ENCODE data around the gene AKNA. TPM values are rescaled to one million over a fixed set of nuclear protein-coding genes. Genes with fewer than 3 reads are reported as not detected.
A peak's percentile ranks its signal among the peaks of the same experiment; 100 is the strongest.

The AKNA gene
- total and polyA plus RNA-seq, 2 of the 8 experiments (the other 6 are each of a cell fraction or from before 2014, with no cell fraction given) = 21.0 to 27.4 TPM

- CTCF ChIA-PET (ENCODE audit: partially characterized antibody) = interaction anchor here (0.7 to 4.5 kb wide), 3 partner anchors 8 to 213 kb away, joined by 3 to 21 read pairs (median 4); no protein-coding TSS in a partner anchor
- Histone ChIP-seq H3K79me2 (ENCODE audit: control insufficient read depth in 1 of 2, insufficient read depth in 2 of 2, low read length in 2 of 2) (no peaks in the 10 kb centered on the region), H3K4me1 (replicated peaks in 1 of 4; ENCODE audit: control insufficient read depth in 3 of 4, insufficient read depth in 4 of 4, low read length in 3 of 4) (peaks cover 4 to 11% (median 8%) of the 10 kb centered on the region in 4 experiments; a peak in 6 of 7 replicates), H4K20me1 (replicated peaks in 1 of 2; ENCODE audit: control insufficient read depth in 1 of 2, insufficient read depth in 2 of 2, low read length in 2 of 2) (no peaks in the 10 kb centered on the region), H2BK12ac (ENCODE audit: low read depth, low read length) (no peak overlapping the region), H2AFZ (ENCODE audit: low read length) (no peak overlapping the region), H3K36me3 (ENCODE audit: control insufficient read depth in 2 of 4, insufficient read depth in 4 of 4, low read length in 3 of 4) (peaks cover 13 to 82% (median 51%) of the 10 kb centered on the region in 4 experiments; a peak in 7 of 8 replicates), H3K9ac (replicated peaks in 1 of 4; ENCODE audit: extremely low read depth in 1 of 4, low read depth in 3 of 4, low read length in 3 of 4) (no peak overlapping the region; a peak in 1 of 7 replicates), H3K23me2 (ENCODE audit: low read depth, low read length) (no peaks in the 10 kb centered on the region), H2AK5ac (ENCODE audit: low read depth, low read length) (no peak overlapping the region), H2BK120ac (replicated peaks; ENCODE audit: low read depth, low read length) (no peak overlapping the region), H3K14ac (ENCODE audit: insufficient read length) (no peak overlapping the region), H2BK5ac (ENCODE audit: low read depth, low read length) (peak overlapping the region; percentile 85), H3K4ac (replicated peaks; ENCODE audit: insufficient read length, low read depth, low read length) (no peak overlapping the region), H3K27me3 (replicated peaks in 1 of 4; ENCODE audit: control insufficient read depth in 3 of 4, extremely low read depth in 1 of 4, insufficient read depth in 3 of 4, low read length in 3 of 4) (no peaks in the 10 kb centered on the region), H3K9me3 (ENCODE audit: insufficient read depth in 2 of 2, low read depth in 1 of 2, low read length in 1 of 2) (no peaks in the 10 kb centered on the region), H2BK15ac (ENCODE audit: low read length) (no peak overlapping the region), H3K18ac (ENCODE audit: extremely low read depth, low read length) (no peak overlapping the region), H4K5ac (ENCODE audit: insufficient read length, low read depth, low read length) (no peak overlapping the region), H3K56ac (replicated peaks; ENCODE audit: insufficient read length, low read depth, low read length) (no peak overlapping the region), H2BK20ac (ENCODE audit: low read length) (no peak overlapping the region), H3K23ac (ENCODE audit: insufficient read length) (no peak overlapping the region), H3K4me2 (ENCODE audit: insufficient read depth in 1 of 2, low read depth in 2 of 2, low read length in 2 of 2) (peak overlapping the region in 1 of 2 experiments; percentile 59; a peak in 2 of 4 replicates), H3K79me1 (ENCODE audit: low read depth, low read length) (no peaks in the 10 kb centered on the region), H4K8ac (ENCODE audit: extremely low read depth, insufficient read depth, low read length) (no peak overlapping the region; the same call in 1 of the 2 replicates), H3K4me3 (ENCODE audit: extremely low read depth in 1 of 4, insufficient read depth in 2 of 4, low read depth in 3 of 4, low read length in 4 of 4) (no peak overlapping the region), H3K27ac (ENCODE audit: low read depth, low read length) (no peak overlapping the region), H4K91ac (replicated peaks; ENCODE audit: insufficient read length, low read length) (no peak overlapping the region)
- POLR2A ChIA-PET (ENCODE audit: partially characterized antibody) = interaction anchor here (0.6 to 1.9 kb wide), 9 partner anchors 8 to 240 kb away, joined by 3 to 6 read pairs (median 4); no protein-coding TSS in a partner anchor
- FAIRE-seq (no peak), DNase-seq (ENCODE audit: low read depth in 1 of 2, low spot score in 2 of 2) (no peak)
- WGBS, 2 experiments (ENCODE audit: extremely low coverage in 1 of 2, insufficient coverage in 1 of 2, insufficient read length in 1 of 2, insufficient replicate concordance in 2 of 2, low coverage in 1 of 2, low lambda C conversion rate in 2 of 2, missing lambda C conversion rate in 1 of 2) = 87% methylated on average over 12 of the region's 12 CpGs; no CpG with 5 or more reads in 1 of the 2 experiments
- TF ChIP-seq GABPA (IDR thresholded peaks at IDR 0.05; ENCODE audit: borderline replicate concordance, insufficient read depth, low read length) (no peak), RNF2 (IDR thresholded peaks at IDR 0.05; ENCODE audit: borderline replicate concordance, low read depth, low read length, missing control alignments, poor library complexity, severe bottlenecking) (no peak), CHD1 (IDR thresholded peaks at IDR 0.05; ENCODE audit: low read depth, low read length) (no peak), MAX (IDR thresholded peaks at IDR 0.05) (no peak), NRF1 (IDR thresholded peaks at IDR 0.05; ENCODE audit: low read depth, low read length) (no peak), KDM4A (IDR thresholded peaks at IDR 0.05; ENCODE audit: low read depth, low read length, severe bottlenecking) (no peak), CBX8 (IDR thresholded peaks at IDR 0.05; ENCODE audit: borderline replicate concordance, low read depth, low read length) (no peak), EGR1 (IDR thresholded peaks at IDR 0.05; ENCODE audit: borderline replicate concordance, low read depth, low read length) (no peak)
Measured at GRCh38 chr9:114348261-114348905, 39.4 kb downstream of the AKNA start.
